Prostate gland (tissue), 2 donors: ENCODE results near the gene MIXL1.

Experiments
- CTCF ChIP-seq, 4 experiments: fragments of 200-600 bp in 2 of 4; fragments of 450-650 bp in 2 of 4; sonication (generic) in 2 of 4; IDR thresholded peaks; 1 replicate in 3 of 4; 2 replicates in 1 of 4; pipeline ENCODE4 v1.5.1; 2016 to 2019; ENCODE audit warnings: antibody characterized with exemption in 4 of 4, mild to moderate bottlenecking in 2 of 4, moderate library complexity in 2 of 4
- POLR2A ChIP-seq: fragments of 450-650 bp; IDR thresholded peaks from one replicate; pipeline ENCODE4 v1.6.1; 2016; ENCODE audit warnings: antibody characterized with exemption, mild to moderate bottlenecking
- POLR2AphosphoS5 ChIP-seq: sonication (generic); formaldehyde crosslinking; IDR thresholded peaks from one replicate; pipeline ENCODE4 v1.6.1; 2017; ENCODE audit warnings: antibody characterized with exemption

- no peak for TF ChIP-seq CTCF (IDR thresholded peaks at IDR 0.05)
- TF ChIP-seq POLR2A = no peak
- TF ChIP-seq POLR2AphosphoS5 = no peak
Observed at GRCh38 chr1:226195144-226195543, 28.3 kb upstream of the MIXL1 start.
